ENCODE measurements around the gene GPR26. TPM values are rescaled to one million over a fixed set of nuclear protein-coding genes. Genes with fewer than 3 reads are reported as not detected.
"Not testable (repeated sequence)": the region's sequence is repeated elsewhere in the genome, so short reads cannot be mapped to it uniquely, and the experiment has no call there.

GPR26 gene
- total and polyA plus RNA-seq, 5 experiments from 2014 or later: not detected

GRCh38 chr10:123726836-123727235 is 60.7 kb downstream of the GPR26 start:
- Mint-ChIP-seq H3K27ac (no peak overlapping the region), H3K4me1 (peaks cover 0 to 2% (median 0%) of the 10 kb centered on the region in 4 donors), H3K4me3 (no peak overlapping the region), H3K36me3 (no peaks in the 10 kb centered on the region), H3K9me3 (peaks cover 0 to 13% (median 2%) of the 10 kb centered on the region in 9 donors), H3K27me3 (peaks cover 0 to 22% (median 7%) of the 10 kb centered on the region in 5 donors)
- DNase-seq: no peak
- ATAC-seq: no peak
- POLR2A ChIA-PET: no interaction called here

- POLR2A ChIA-PET: no interaction called here
- H3K9me3 Mint-ChIP-seq: peaks cover 0 to 13% (median 3%) of the 10 kb centered on the region in 9 donors
- ATAC-seq: no peak
- H3K4me3 Mint-ChIP-seq: no peak overlapping the region
- H3K36me3 Mint-ChIP-seq: no peaks in the 10 kb centered on the region
- peaks cover 0 to 15% (median 7%) of the 10 kb centered on the region in 5 donors for H3K27me3 Mint-ChIP-seq
- DNase-seq: no peak
- H3K27ac Mint-ChIP-seq: no peak overlapping the region
- H3K4me1 Mint-ChIP-seq: peaks cover 0 to 2% (median 0%) of the 10 kb centered on the region in 4 donors
Measured at GRCh38 chr10:123729523-123729922, 63.4 kb downstream of the GPR26 start.

GRCh38 chr10:123736917-123737316 is 70.8 kb downstream of the GPR26 start:
- H3K9me3 Mint-ChIP-seq, H3K4me1 Mint-ChIP-seq, H3K27ac Mint-ChIP-seq, ATAC-seq, H3K4me3 Mint-ChIP-seq, H3K36me3 Mint-ChIP-seq, POLR2A ChIA-PET, DNase-seq: not testable (repeated sequence)
- H3K27me3 Mint-ChIP-seq: peaks cover 0 to 10% (median 2%) of the 10 kb centered on the region in 5 donors

GRCh38 chr10:123741146-123741545 is 75.0 kb downstream of the GPR26 start:
- POLR2A ChIA-PET: no interaction called here
- no peak for ATAC-seq
- peaks cover 0 to 2% (median 0%) of the 10 kb centered on the region in 4 donors for H3K4me1 Mint-ChIP-seq

GRCh38 chr10:123741711-123742110 is 75.6 kb downstream of the GPR26 start:
- Mint-ChIP-seq H3K4me1 (peaks cover 0 to 2% (median 0%) of the 10 kb centered on the region in 4 donors), H3K4me3 (no peak overlapping the region), H3K27me3 (peaks cover 0 to 28% (median 2%) of the 10 kb centered on the region in 5 donors), H3K9me3 (peaks cover 0 to 7% (median 0%) of the 10 kb centered on the region in 9 donors), H3K36me3 (peaks cover 0 to 6% (median 0%) of the 10 kb centered on the region in 3 donors), H3K27ac (no peak overlapping the region)
- ATAC-seq (no peak), DNase-seq (no peak)
- POLR2A ChIA-PET: no interaction called here

More at GRCh38 chr10:123741146-123741545, 75.0 kb downstream of the GPR26 start:
- DNase-seq: no peak
- H3K27ac Mint-ChIP-seq: no peak overlapping the region
- no peak overlapping the region for H3K4me3 Mint-ChIP-seq
- peaks cover 0 to 8% (median 0%) of the 10 kb centered on the region in 9 donors for H3K9me3 Mint-ChIP-seq
- peaks cover 0 to 6% (median 0%) of the 10 kb centered on the region in 3 donors for H3K36me3 Mint-ChIP-seq
- peaks cover 0 to 28% (median 2%) of the 10 kb centered on the region in 5 donors for H3K27me3 Mint-ChIP-seq

GRCh38 chr10:123742751-123743440 is 76.7 kb downstream of the GPR26 start:
- DNase-seq (no peak), ATAC-seq (no peak)
- Mint-ChIP-seq H3K4me3 (no peak overlapping the region), H3K9me3 (peaks cover 0 to 5% (median 0%) of the 10 kb centered on the region in 9 donors), H3K27ac (no peak overlapping the region), H3K4me1 (peaks cover 0 to 2% (median 0%) of the 10 kb centered on the region in 4 donors), H3K27me3 (peaks cover 0 to 28% (median 2%) of the 10 kb centered on the region in 5 donors), H3K36me3 (peaks cover 0 to 6% (median 0%) of the 10 kb centered on the region in 3 donors)
- POLR2A ChIA-PET: no interaction called here

GRCh38 chr10:123743441-123744223 is 77.5 kb downstream of the GPR26 start:
- Mint-ChIP-seq H3K27ac (peak overlapping the region in 1 of 10 donors; percentile 40), H3K4me1 (peaks cover 0 to 2% (median 0%) of the 10 kb centered on the region in 4 donors), H3K36me3 (peaks cover 0 to 4% (median 0%) of the 10 kb centered on the region in 3 donors), H3K27me3 (peaks cover 0 to 28% (median 2%) of the 10 kb centered on the region in 5 donors), H3K9me3 (peaks cover 0 to 4% (median 0%) of the 10 kb centered on the region in 9 donors), H3K4me3 (no peak overlapping the region)
- POLR2A ChIA-PET: no interaction called here
- DNase-seq: no peak
- ATAC-seq: no peak

GRCh38 chr10:123744224-123744536 is 78.0 kb downstream of the GPR26 start:
- Mint-ChIP-seq H3K36me3 (no peaks in the 10 kb centered on the region), H3K4me3 (no peak overlapping the region), H3K4me1 (peaks cover 0 to 2% (median 0%) of the 10 kb centered on the region in 4 donors), H3K27me3 (peaks cover 0 to 28% (median 2%) of the 10 kb centered on the region in 5 donors), H3K27ac (no peak overlapping the region), H3K9me3 (no peaks in the 10 kb centered on the region)
- POLR2A ChIA-PET: no interaction called here
- no peak for ATAC-seq
- DNase-seq: no peak

Other genes with a start within 250 kb of the GPR26 start
- not detected for gene CPXM2, start 225.5 kb downstream of the GPR26 start, total RNA-seq
- not detected for gene CPXM2, start 225.5 kb downstream of the GPR26 start, polyA plus RNA-seq

Data from naive thymus-derived CD8-positive, alpha-beta T cell (primary cell).